Measurements from ENCODE around the gene RAB21.
"Not testable (repeated sequence)": the region's sequence is repeated elsewhere in the genome, so short reads cannot be mapped to it uniquely, and the experiment has no call there.

Gene RAB21

DNA sequence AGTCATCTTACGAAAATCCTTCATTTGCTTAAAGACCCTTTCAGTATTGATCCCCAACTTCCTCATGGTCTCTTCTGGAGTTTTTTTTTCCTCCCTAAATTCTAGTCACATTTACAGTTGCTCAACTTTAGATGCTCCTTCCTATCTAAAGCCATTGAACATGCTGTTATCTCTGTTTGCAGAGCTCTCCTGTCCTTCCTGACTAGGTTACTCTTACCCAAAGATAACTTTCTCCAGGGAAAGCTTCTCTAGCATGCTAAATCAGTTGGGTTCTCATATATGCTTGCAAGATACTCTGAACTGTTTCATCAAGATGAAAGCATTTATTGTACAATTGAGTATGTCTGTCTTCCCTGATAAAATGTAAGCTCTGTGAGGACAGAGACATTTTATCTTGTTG, 1.8 kb upstream of the RAB21 start:
- DNase-seq = no peak

DNA sequence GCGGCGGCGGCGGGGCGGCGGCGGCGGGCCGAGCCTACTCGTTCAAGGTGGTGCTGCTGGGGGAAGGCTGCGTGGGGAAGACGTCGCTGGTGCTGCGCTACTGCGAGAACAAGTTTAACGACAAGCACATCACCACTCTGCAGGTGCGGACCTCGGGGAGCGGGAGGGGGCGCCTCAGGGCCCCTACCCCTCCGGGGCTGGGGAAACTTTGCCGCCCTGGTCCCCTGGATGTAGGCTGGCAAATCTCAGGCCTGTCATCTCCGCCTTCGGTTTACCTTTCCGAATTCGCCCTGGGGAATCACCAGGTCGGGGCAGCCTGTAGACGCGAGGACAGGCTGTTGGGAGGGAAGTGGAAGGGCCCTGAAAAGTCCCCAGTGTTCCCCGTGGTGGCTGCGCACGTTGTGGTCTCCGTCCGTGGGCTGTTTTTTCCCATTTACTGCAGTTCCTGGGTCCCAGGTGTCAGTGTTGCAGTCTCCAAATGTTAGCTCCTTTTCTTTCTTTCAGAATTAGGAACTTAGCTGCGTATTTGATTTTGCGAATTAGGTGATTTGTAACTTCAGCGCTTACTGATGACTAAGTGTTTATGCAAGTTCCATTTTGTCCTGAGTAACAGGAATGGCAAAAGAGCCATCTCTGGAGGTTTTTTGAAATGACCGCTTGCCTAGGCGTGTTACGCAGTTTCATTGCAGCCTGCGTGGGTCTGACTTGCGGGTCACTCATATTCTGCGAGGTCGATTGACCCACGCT, 656 bp downstream of the RAB21 start:
- no peak for DNase-seq

- no peak for DNase-seq
These were observed 1.5 kb downstream of the RAB21 start for GRCh38 chr12:71756054-71756690.

DNA sequence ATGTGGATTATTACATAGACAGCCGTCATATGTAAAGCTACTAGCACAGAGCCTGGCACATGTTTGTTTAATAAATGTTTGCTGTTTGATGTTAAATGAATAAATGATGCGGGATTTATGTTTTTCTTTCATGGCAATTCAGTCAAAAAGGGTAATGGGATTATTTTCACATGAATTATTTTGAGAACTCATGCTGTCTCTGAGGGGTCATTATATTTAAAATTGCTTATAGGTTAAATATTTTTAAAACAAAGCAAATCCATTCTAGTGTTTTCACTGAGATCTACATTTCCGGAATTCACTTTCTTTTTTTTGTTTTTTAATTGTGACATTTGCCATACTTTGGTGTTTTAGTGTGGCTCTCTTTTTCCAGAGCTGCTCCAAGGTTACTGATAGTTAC, 5.3 kb downstream of the RAB21 start:
- DNase-seq = no peak

GRCh38 chr12:71760471-71760870, 5.8 kb downstream of the RAB21 start:
- DNase-seq = no peak

DNA sequence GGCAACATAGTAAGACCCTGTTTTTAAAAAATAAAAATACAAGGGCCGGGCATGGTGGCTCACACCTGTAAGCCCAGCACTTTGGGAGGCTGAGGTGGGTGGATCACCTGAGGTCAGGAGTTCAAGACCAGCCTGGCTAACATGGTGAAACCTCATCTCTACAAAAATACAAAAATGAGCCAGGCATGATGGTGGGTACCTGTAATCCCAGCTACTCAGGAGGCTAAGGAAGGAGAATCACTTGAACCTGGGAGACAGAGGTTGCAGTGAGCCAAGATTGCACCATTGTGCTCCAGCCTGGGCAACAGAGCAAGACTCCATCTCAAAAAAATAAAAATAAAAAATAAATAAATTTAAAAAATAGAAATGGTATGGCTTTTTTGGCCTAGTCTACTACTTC, 6.7 kb downstream of the RAB21 start:
- DNase-seq = not testable (repeated sequence)

DNA sequence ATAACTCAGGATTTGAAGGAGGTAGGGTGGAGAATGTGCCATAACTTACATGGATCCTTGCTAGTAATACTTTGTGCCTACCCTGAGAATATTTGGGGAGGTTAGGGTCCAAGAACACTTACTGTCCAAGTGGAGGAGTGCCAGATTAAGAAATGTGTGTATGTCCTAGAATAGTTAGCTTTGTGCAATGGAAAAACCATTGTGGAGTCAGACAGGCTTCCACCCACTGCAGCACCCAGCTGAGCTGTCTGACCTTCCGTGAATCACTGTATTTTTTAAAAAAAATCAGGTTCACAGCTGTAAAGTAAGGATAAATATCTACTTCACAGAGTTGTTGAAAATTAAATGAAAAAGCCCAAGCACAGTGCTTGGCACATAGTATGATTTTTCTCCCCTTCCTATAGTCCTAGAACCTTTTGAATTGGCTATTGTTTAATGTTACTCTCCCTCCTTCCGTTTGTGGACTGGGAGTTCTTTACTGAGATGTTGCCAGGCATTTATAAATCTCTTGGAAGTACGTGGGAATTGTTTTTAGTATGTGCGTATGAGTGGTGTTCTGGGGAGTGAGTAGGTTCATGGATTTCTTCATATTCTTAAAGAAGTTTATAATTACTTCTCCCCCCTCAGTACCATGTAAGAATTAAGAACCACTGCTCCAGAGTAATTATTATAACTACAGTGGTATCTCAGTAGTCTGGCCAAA, 9.2 kb downstream of the RAB21 start:
- DNase-seq = no peak

DNA sequence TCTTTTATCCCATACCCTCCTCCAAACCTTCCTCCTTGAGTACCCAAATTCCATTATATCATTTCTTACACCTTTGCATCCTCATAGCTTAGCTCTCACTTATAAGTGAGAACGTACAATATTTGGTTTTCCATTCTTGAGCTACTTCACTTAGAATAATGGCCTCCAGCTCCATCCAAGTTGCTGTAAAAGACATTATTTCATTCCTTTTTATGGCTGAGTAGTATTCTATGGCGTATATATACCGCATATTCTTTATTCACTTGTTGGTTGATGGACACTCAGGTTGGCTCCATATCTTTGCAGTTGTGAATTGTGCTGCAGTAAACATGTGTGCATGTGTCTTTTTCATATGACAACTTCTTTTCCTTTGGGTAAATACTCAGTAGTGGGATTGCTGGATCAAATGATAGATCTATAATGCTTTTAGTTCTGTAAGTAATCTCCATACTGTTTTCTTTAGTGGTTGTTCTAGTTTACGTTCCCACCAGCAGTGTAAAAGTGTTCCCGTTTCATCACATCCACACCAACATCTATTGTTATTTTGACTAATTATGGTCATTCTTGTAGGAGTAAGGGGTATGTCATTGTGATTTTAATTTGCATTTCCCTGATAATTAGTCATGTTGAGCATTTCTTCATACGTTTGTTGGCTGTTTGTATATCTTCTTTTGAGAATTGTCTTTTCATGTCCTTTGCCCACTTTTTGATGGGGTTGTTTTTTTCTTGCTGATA, 10.1 kb downstream of the RAB21 start:
- no peak for DNase-seq

DNA sequence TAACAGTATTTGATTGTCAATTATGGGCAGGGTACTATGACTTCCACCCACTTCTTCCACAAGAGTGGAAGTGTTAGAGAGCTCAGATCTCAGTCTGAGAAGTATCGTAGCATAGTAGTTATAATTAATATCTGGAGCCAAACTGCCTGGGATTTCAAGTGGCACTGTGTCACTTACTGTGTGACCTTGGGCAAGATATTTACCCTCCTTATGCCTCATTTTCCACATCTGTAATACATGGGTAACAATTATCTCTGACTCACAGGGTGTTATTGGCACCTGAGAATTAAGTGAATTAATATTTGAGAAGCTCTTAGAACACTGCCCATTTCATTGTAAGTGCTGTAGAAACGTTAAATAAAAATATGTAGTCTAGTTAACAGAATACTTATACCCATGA, 11.5 kb downstream of the RAB21 start:
- DNase-seq = no peak

GRCh38 chr12:71767183-71767582, 12.5 kb downstream of the RAB21 start:
- no peak for DNase-seq

DNA sequence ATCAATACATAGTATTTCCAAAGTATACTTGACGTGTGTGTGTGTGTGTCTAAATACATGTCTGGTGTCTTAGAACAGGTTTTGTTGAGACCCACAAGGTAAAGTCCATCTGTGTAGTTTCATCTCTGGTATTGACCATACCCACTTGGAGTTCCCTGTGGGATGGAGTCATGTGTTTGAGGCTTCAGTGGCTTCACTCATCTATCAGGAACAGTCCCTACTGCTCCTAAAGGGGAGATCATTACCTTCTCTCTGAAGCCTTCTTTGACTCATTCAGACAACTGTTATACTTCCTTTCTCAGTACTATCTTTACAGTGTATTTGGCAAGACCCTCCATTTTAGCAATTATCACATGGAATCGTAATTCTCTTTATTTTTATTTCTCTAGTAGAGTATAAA, 14.2 kb downstream of the RAB21 start:
- DNase-seq = no peak

- DNase-seq = no peak
These were observed 16.4 kb downstream of the RAB21 start for GRCh38 chr12:71771069-71771468.

DNA sequence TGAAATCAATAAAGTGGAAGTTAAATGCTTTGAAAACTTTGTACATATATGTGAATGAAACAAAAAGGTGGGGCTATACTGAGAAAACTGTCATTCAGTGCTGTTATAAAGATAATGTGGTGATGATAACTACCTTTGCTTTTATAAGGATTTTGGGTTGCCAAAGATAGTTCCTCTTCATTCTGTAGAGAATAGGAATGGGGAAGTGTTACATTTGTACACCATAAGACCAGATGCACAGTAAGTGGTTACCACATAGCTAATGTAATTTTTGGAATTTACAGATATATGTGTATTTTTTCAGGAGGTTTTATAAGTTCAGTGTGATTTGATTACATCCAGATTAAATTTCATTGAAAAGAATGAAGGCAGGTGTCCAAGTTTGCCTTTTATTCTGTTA, 18.1 kb downstream of the RAB21 start:
- no peak for DNase-seq

- DNase-seq = peak; percentile 62
These were observed 25.7 kb downstream of the RAB21 start for GRCh38 chr12:71780237-71780822.

DNA sequence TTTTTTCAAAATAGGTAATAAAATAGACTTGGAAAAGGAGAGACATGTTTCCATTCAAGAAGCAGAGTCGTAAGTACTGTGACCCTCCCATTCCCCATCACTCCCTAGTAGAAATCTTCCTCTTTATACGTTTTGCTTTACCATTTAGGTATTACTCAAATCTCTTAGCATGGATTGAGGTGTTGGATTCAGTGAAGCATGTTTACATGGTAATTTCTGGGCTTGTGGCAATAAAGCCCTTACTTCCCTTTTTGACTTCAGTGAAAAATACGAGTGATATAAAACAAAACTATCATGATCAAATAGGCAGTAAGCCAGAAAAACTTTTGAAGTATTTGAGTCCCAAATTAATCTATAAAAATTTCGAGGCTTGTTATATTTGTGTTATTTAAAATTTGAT, 27.4 kb downstream of the RAB21 start:
- no peak for DNase-seq

GRCh38 chr12:71786829-71787228, 32.2 kb downstream of the RAB21 start:
- no peak for DNase-seq

DNA sequence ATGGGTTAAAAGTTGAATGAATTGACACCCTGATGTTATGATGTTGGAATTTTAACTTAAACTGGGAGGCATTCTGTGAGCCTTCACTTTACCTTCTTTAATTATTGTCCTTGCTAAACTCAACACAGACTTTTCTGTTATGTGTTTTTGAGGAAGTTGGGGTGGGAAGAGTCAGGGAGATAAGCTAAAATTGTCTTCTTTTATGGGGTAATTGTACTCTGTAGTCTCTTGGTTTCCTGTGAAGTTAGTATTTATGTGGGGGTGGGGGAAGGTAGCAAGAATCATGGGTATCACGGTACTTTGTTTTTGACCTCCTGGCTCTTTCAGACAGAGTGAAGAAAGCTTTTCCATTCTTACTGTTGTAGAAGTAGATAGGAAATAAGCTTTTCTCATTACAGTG, 32.9 kb downstream of the RAB21 start:
- DNase-seq = no peak

GRCh38 chr12:71790331-71790730, 35.7 kb downstream of the RAB21 start:
- no peak for DNase-seq

GRCh38 chr12:71791473-71792150, 36.9 kb downstream of the RAB21 start:
- DNase-seq = no peak

DNA sequence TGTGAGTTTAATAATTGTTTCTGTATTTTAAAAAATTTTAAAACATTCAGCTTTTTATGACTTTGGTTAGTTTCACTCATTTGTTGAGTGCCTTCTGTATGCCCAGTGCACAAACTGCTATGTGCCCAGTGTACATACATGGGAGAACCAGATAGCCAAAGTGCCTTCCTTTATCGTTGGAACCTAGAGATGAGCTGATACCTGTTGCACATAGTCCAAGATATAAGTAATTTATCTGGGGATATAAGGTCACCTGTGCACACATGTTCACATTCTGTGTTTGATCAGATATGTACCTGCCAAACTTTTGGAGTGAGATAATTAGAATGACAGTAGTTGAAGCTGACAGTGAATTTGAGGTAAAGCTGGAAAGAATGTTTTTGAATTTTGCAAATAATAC, 37.9 kb downstream of the RAB21 start:
- DNase-seq = no peak

GRCh38 chr12:71795901-71796300, 41.2 kb downstream of the RAB21 start:
- DNase-seq = no peak

DNA sequence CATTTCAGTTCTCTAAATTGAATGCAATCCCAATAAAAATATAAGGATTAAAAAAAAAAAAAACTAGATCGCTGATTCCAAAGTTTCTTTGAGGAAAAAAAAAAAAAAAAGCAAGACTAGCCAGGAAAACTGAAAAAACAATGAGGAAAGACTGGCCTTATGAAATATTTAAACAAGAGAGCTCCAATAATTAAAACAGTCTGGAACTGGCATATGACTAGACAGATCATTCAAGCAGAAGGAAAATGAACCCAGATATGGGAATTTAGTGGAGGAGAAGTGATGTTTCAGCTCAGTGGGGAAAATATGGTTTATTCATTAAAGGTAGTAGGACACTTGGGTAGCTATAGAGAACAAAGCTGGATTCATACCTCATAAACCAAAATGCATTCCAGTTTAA, 42.9 kb downstream of the RAB21 start:
- DNase-seq = no peak

DNA sequence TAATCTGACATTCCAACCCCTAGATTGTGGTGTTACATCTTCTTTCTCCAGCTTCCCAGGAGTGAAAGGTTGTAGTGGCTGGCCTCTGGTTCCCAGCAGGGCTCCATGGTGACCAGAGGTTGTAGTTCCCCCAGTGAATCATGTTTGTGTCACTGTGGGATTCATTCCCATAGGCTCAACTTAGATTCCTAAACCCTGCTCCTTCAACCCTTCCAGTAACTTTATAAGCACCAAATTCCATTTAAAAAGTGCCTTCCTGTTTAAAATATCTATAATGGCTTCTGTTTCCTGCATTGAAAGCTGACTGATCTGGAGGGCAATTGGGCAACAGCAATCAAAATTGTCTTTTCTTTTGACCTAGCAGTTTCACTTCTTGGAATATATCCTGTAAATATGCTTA, 44.4 kb downstream of the RAB21 start:
- no peak for DNase-seq

Data from CD4-positive, alpha-beta T cell treated with Interleukin-6 for 4 hours (primary cell).